Retinal pigment epithelial cell (primary cell): ENCODE results near the gene HES4.

Source experiments
- DNase-seq: peaks from one replicate; pipeline ENCODE4 v3.0.0-alpha.2; 2010; ENCODE audit warnings: low read depth
- H3K4me3 ChIP-seq: 2 replicates; pipeline ENCODE4 v1.5.1; 2011; ENCODE audit warnings: mild to moderate bottlenecking, low read length, control low read depth, moderate library complexity
- TF ChIP-seq, protein P1 (sequence below): conservative IDR thresholded peaks from 2 replicates; pipeline ENCODE4 v1.5.1; 2011; ENCODE audit warnings: low read depth, low read length, control low read depth, inconsistent platforms

HES4 gene

DNA sequence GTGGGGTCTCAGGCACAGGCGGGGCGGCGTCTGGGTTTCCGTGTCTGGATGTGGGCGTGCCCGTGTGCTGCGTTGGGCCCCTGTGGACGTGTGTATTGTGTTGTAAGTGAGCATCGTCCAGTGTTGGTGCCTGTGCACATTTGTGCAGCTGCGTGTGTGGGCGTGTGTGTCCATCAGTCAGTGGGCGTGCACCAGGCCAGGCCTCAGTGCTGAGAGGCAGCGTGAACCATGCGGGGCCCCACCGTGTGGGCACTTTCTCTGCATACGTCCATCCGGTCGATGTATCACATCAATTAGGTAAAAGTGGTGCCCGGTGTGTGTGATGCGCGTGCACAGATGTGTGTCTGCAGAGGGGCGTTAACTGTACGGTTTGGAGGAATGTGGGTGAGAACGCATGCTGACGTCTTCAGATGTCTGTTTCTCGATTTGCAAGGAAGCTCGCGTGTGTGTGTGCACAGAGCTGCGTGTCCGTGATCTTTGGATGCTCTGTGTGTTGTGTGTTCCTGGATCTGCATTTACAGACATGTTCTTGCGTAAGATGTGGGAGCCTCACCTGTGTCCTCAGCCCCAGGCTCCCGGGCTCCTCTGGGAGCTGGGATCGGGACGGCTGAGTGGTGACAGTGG lies 44.7 kb upstream of the HES4 start:
- TF ChIP-seq, protein P1, sequence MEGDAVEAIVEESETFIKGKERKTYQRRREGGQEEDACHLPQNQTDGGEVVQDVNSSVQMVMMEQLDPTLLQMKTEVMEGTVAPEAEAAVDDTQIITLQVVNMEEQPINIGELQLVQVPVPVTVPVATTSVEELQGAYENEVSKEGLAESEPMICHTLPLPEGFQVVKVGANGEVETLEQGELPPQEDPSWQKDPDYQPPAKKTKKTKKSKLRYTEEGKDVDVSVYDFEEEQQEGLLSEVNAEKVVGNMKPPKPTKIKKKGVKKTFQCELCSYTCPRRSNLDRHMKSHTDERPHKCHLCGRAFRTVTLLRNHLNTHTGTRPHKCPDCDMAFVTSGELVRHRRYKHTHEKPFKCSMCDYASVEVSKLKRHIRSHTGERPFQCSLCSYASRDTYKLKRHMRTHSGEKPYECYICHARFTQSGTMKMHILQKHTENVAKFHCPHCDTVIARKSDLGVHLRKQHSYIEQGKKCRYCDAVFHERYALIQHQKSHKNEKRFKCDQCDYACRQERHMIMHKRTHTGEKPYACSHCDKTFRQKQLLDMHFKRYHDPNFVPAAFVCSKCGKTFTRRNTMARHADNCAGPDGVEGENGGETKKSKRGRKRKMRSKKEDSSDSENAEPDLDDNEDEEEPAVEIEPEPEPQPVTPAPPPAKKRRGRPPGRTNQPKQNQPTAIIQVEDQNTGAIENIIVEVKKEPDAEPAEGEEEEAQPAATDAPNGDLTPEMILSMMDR = no peak
- no peak overlapping the region for H3K4me3 ChIP-seq
- no peak for DNase-seq

DNA sequence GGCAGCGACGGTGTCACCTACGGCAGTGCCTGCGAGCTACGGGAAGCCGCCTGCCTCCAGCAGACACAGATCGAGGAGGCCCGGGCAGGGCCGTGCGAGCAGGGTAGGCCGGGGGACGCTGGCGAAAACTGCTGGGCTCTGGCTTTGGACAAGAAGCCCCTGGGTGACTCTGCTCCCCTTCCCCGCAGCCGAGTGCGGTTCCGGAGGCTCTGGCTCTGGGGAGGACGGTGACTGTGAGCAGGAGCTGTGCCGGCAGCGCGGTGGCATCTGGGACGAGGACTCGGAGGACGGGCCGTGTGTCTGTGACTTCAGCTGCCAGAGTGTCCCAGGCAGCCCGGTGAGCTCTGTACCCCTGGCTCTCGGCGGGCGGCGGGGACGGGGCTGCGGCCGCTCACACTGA lies 44.0 kb upstream of the HES4 start:
- TF ChIP-seq, protein P1 = no peak
- H3K4me3 ChIP-seq = no peak overlapping the region
- DNase-seq = no peak

DNA sequence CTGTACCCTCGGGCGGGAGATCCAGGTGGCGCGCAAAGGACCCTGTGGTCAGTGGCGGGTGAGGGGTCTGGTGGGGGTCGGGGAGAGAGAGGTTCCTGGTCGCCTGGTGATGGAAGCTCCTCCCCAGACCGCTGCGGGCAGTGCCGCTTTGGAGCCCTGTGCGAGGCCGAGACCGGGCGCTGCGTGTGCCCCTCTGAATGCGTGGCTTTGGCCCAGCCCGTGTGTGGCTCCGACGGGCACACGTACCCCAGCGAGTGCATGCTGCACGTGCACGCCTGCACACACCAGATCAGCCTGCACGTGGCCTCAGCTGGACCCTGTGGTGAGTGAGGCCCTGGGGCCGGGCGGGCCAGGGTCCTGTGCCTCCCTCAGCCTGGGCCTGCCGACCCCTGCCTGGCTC lies 43.5 kb upstream of the HES4 start:
- TF ChIP-seq, protein P1 = no peak
- H3K4me3 ChIP-seq = no peak overlapping the region
- DNase-seq = no peak

DNA sequence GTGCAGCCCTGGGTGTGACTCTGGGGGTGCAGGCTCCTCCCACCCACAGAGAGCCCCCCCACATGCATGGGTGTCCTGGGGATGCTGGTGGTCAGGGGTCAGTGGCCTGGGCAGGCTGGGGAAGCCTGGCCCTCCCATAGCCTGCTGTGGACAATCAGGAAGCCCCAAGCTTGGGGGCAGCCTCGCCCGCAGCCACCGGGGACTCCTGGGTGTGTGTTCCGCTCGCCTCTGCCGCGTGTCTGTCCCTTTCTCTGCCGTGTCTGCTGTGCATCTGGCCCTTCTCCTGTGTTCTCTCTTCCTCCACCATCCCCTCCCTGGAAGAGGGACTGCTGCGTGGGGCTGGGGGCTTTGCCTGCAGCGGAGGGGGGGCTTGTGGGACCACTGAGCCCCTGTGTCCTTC lies 42.9 kb upstream of the HES4 start:
- TF ChIP-seq, protein P1 = no peak
- no peak overlapping the region for H3K4me3 ChIP-seq
- DNase-seq = no peak

DNA sequence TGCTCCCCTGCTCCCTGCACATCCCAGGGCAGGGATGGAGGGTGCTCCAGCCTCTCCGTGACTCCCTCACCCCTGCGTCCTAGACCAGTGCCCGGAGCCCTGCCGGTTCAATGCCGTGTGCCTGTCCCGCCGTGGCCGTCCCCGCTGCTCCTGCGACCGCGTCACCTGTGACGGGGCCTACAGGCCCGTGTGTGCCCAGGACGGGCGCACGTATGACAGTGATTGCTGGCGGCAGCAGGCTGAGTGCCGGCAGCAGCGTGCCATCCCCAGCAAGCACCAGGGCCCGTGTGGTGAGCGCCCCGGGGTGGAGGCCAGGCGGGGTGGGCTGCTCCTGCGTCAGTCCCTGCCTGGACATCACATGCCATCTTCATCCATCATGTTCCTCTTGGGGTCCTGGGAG lies 42.0 kb upstream of the HES4 start:
- TF ChIP-seq, protein P1 = no peak
- no peak for DNase-seq
- no peak overlapping the region for H3K4me3 ChIP-seq

DNA sequence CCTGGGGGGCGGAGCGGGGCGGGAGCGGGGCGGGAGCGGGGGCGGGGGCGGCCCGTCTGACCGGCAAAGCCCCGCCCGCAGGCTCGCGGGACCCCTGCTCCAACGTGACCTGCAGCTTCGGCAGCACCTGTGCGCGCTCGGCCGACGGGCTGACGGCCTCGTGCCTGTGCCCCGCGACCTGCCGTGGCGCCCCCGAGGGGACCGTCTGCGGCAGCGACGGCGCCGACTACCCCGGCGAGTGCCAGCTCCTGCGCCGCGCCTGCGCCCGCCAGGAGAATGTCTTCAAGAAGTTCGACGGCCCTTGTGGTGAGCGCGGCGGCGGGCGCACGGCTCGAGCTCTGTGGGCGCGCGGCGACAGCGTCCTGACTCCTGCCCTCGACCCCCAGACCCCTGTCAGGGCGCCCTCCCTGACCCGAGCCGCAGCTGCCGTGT lies 41.2 kb upstream of the HES4 start:
- no peak overlapping the region for H3K4me3 ChIP-seq
- TF ChIP-seq, protein P1 = no peak
- no peak for DNase-seq
